Esophagus muscularis mucosa (tissue), 4 donors: ENCODE data around the gene BCL2L11. TPM values are rescaled to one million over a fixed set of nuclear protein-coding genes. Genes with fewer than 3 reads are reported as not detected.
A peak's percentile ranks its signal among the peaks of the same experiment; 100 is the strongest.

Experiments used
- DNase-seq: peaks from one replicate; pipeline ENCODE4 v3.0.0-alpha.2; 2017; ENCODE audit errors: extremely low spot score
- H3K27ac ChIP-seq, 4 donors: fragments of 200-600 bp; sonication (generic); replicated peaks in 1 of 4; 1 replicate in 3 of 4; 2 replicates in 1 of 4; pipeline ENCODE4 v1.5.1; 2016 to 2019; ENCODE audit warnings: mild to moderate bottlenecking in 1 of 4
- H3K27me3 ChIP-seq, 4 donors: fragments of 200-600 bp; sonication (generic); one replicate each; pipeline versions ENCODE4 v1.5.1 to v1.6.0; 2016 to 2019
- H3K36me3 ChIP-seq, 4 donors: fragments of 200-600 bp; sonication (generic); one replicate each; pipeline ENCODE4 v1.5.1; 2016 to 2019
- H3K4me1 ChIP-seq, 4 donors: fragments of 200-600 bp; sonication (generic); one replicate each; pipeline ENCODE4 v1.5.1; 2016 to 2019
- H3K4me3 ChIP-seq, 4 donors: fragments of 200-600 bp; sonication (generic); 1 replicate in 2 of 4; 2 replicates in 2 of 4; pipeline ENCODE4 v1.5.1; 2016 to 2019; ENCODE audit warnings: mild to moderate bottlenecking in 4 of 4, moderate library complexity in 1 of 4
- H3K9me3 ChIP-seq, 4 donors: fragments of 200-600 bp; sonication (generic); 1 replicate in 3 of 4; 2 replicates in 1 of 4; pipeline ENCODE4 v1.5.1; 2016 to 2019
- CTCF ChIP-seq, 3 experiments: fragments of 200-600 bp in 2 of 3; fragments of 450-650 bp in 1 of 3; sonication (generic) in 2 of 3; IDR thresholded peaks; one replicate each; pipeline ENCODE4 v1.5.1; 2017 to 2019; ENCODE audit warnings: antibody characterized with exemption in 3 of 3, mild to moderate bottlenecking in 2 of 3, moderate library complexity in 1 of 3
- EP300 ChIP-seq: sonication (generic); formaldehyde crosslinking; IDR thresholded peaks from one replicate; pipeline ENCODE4 v1.6.1; 2017; ENCODE audit warnings: antibody characterized with exemption
- POLR2A ChIP-seq: fragments of 450-650 bp; IDR thresholded peaks from one replicate; pipeline ENCODE4 v1.6.1; 2017; ENCODE audit warnings: antibody characterized with exemption, moderate library complexity, mild to moderate bottlenecking, low read depth
- POLR2AphosphoS5 ChIP-seq, 2 donors: sonication (generic); formaldehyde crosslinking; IDR thresholded peaks; one replicate each; pipeline ENCODE4 v1.6.1; 2017; ENCODE audit warnings: antibody characterized with exemption in 2 of 2
- WGBS: methylation state at CpG from one replicate; pipeline ENCODE4 v1.1.5; 2018; 5-methylcytosine and 5-hydroxymethylcytosine counted together
- intact Hi-C: fragments of 100-400 bp; cut with DNase I; formaldehyde crosslinking; loops from one replicate; pipeline ENCODE4 v1.15.1; 2023
- total RNA-seq, 4 donors: library from RNA; depleted of rRNA; stranded (reverse); fragments of >200 nt; gene quantifications; one replicate each; pipeline versions ENCODE4 v1.1.0 to v1.2.1, GENCODE V29; 2016

Gene BCL2L11
- total RNA-seq, 4 donors from 2014 or later: 8.9 to 16.6 (median 13.0) TPM

GRCh38 chr2:111188681-111189080, 68.0 kb downstream of the BCL2L11 start:
- TF ChIP-seq CTCF (IDR thresholded peaks at IDR 0.05): no peak
- no peak overlapping the region for H3K4me3 ChIP-seq
- intact Hi-C loops: no loop called here
- 89% methylated on average over 2 of the region's 3 CpGs for WGBS
- H3K4me1 ChIP-seq: no peaks in the 10 kb centered on the region
- no peaks in the 10 kb centered on the region for H3K27me3 ChIP-seq
- H3K9me3 ChIP-seq: no peaks in the 10 kb centered on the region
- H3K27ac ChIP-seq: no peak overlapping the region
- H3K36me3 ChIP-seq: no peaks in the 10 kb centered on the region
- no peak for DNase-seq

- no peak for DNase-seq
- no peaks in the 10 kb centered on the region for H3K27me3 ChIP-seq
- TF ChIP-seq CTCF (IDR thresholded peaks at IDR 0.05) (no peak), POLR2A (no peak), POLR2AphosphoS5 (IDR thresholded peaks at IDR 0.05) (no peak), EP300 (no peak)
- WGBS: 100% methylated on average over 2 of the region's 2 CpGs
- intact Hi-C loops: no loop called here
- H3K36me3 ChIP-seq: no peaks in the 10 kb centered on the region
- no peak overlapping the region for H3K4me3 ChIP-seq
- H3K4me1 ChIP-seq: no peaks in the 10 kb centered on the region
- H3K27ac ChIP-seq: no peak overlapping the region
- no peaks in the 10 kb centered on the region for H3K9me3 ChIP-seq
Observed at GRCh38 chr2:111189106-111189505, 68.4 kb downstream of the BCL2L11 start.

GRCh38 chr2:111190816-111191540, 70.3 kb downstream of the BCL2L11 start:
- intact Hi-C loops: no loop called here
- no peak overlapping the region for H3K4me3 ChIP-seq
- H3K9me3 ChIP-seq: no peaks in the 10 kb centered on the region
- no peaks in the 10 kb centered on the region for H3K36me3 ChIP-seq
- TF ChIP-seq POLR2AphosphoS5 (IDR thresholded peaks at IDR 0.05): no peak
- TF ChIP-seq CTCF (IDR thresholded peaks at IDR 0.05): no peak
- no peak for TF ChIP-seq POLR2A
- no peak for TF ChIP-seq EP300
- H3K27ac ChIP-seq: no peak overlapping the region
- no peaks in the 10 kb centered on the region for H3K4me1 ChIP-seq
- no peaks in the 10 kb centered on the region for H3K27me3 ChIP-seq
- DNase-seq: peak; percentile 81
- WGBS: 90% methylated on average over 7 of the region's 7 CpGs

- DNase-seq: peak; percentile 86
- Histone ChIP-seq H3K27me3 (no peaks in the 10 kb centered on the region), H3K4me1 (no peaks in the 10 kb centered on the region), H3K27ac (no peak overlapping the region), H3K36me3 (no peaks in the 10 kb centered on the region), H3K4me3 (no peak overlapping the region), H3K9me3 (no peaks in the 10 kb centered on the region)
- TF ChIP-seq POLR2AphosphoS5 (IDR thresholded peaks at IDR 0.05): no peak
- TF ChIP-seq CTCF (IDR thresholded peaks at IDR 0.05): no peak
- no peak for TF ChIP-seq EP300
- no peak for TF ChIP-seq POLR2A
- intact Hi-C loops: no loop called here
- 78% methylated on average over 5 of the region's 5 CpGs for WGBS
Observed at GRCh38 chr2:111191877-111192276, 71.2 kb downstream of the BCL2L11 start.
